H1 (cell line): ENCODE data around the gene KIF4A.

Experiments
- CTCF ChIP-seq, 3 experiments: IDR thresholded peaks; 1 replicate in 2 of 3; 2 replicates in 1 of 3; pipeline versions ENCODE4 v1.5.1 to v1.6.1; 2011; ENCODE audit warnings: low read length in 3 of 3, mild to moderate bottlenecking in 3 of 3, inconsistent platforms in 2 of 3, low read depth in 1 of 3, moderate library complexity in 1 of 3; ENCODE audit not compliant: insufficient read depth in 1 of 3; ENCODE audit errors: control extremely low read depth in 1 of 3
- E2F6 ChIP-seq: IDR thresholded peaks from 2 replicates; pipeline ENCODE4 v1.6.1; 2012; ENCODE audit warnings: inconsistent platforms
- GABPA ChIP-seq: IDR thresholded peaks from 2 replicates; pipeline ENCODE4 v1.6.1; 2011; ENCODE audit warnings: mild to moderate bottlenecking, low read length, moderate library complexity, borderline replicate concordance; ENCODE audit not compliant: insufficient read depth
- PHF8 ChIP-seq: fragments of 200-600 bp; sonication (generic); conservative IDR thresholded peaks from 2 replicates; pipeline ENCODE4 v1.7.1; 2012; ENCODE audit warnings: low read depth, mild to moderate bottlenecking, inconsistent platforms, low read length, moderate library complexity

GRCh38 chrX:70464051-70464450 lies 174.1 kb downstream of the KIF4A start:
- TF ChIP-seq PHF8 = no peak
- no peak for TF ChIP-seq E2F6
- TF ChIP-seq CTCF (IDR thresholded peaks at IDR 0.05; ENCODE audit: control extremely low read depth in 1 of 3, insufficient read depth in 1 of 3, low read depth in 1 of 3, low read length in 3 of 3) = no peak
- TF ChIP-seq GABPA = no peak
